Measurements from ENCODE around the gene INTS2.

DNA sequence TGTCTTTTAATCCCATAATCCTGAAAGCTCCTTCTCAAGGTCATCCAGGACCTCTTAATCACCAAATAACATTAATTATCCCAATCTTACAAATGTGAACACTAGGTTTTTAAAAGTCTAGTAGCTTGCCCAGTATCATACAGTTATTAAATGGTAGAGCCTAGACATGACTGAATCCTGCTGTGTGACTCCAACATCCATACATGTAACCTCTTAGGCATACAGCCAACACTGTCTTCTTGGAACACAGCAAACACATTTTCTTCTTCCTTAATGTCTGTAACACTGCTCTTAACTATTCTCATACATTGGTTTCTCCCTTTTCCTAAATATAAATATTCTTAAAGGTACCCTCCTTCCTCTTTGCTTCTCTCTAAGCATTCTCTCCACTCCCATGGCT is 78.1 kb downstream of the INTS2 start:
- TF ChIP-seq, protein P1, sequence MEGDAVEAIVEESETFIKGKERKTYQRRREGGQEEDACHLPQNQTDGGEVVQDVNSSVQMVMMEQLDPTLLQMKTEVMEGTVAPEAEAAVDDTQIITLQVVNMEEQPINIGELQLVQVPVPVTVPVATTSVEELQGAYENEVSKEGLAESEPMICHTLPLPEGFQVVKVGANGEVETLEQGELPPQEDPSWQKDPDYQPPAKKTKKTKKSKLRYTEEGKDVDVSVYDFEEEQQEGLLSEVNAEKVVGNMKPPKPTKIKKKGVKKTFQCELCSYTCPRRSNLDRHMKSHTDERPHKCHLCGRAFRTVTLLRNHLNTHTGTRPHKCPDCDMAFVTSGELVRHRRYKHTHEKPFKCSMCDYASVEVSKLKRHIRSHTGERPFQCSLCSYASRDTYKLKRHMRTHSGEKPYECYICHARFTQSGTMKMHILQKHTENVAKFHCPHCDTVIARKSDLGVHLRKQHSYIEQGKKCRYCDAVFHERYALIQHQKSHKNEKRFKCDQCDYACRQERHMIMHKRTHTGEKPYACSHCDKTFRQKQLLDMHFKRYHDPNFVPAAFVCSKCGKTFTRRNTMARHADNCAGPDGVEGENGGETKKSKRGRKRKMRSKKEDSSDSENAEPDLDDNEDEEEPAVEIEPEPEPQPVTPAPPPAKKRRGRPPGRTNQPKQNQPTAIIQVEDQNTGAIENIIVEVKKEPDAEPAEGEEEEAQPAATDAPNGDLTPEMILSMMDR (conservative IDR thresholded peaks at IDR 0.05; ENCODE audit: low read depth, low read length) = no peak
- no peak for TF ChIP-seq EZH2 (IDR thresholded peaks at IDR 0.05; ENCODE audit: borderline replicate concordance, low read depth, low read length, poor library complexity, severe bottlenecking)
